IMR-90 (cell line): ENCODE data around the gene FER1L5. TPM values are rescaled to one million over a fixed set of nuclear protein-coding genes. Genes with fewer than 3 reads are reported as not detected.

Experiments
- ATAC-seq: fragments of 200-7000 bp; cut with Tn5 transposase; 2 replicates; pipeline ENCODE4 v1.9.1; 2020; ENCODE audit warnings: low read depth, mild to moderate bottlenecking, moderate library complexity
- BruUV-seq: library from RNA; stranded (reverse); fragments of 400-500 nt; replicated peaks from 2 replicates; lab custom pipeline; 2021; lab: Mats Ljungman, UMichigan
- CTCF ChIA-PET: fragments of 300-600 bp; formaldehyde crosslinking; extraction: SDS; loops from one replicate; lab custom pipeline; 2021; ENCODE audit warnings: antibody characterized with exemption; lab: Yijun Ruan, JAX
- POLR2A ChIA-PET: fragments of 300-600 bp; sonication (Branson Sonifier 250); formaldehyde crosslinking; loops from one replicate; lab custom pipeline; 2022; ENCODE audit warnings: antibody characterized with exemption; ENCODE audit not compliant: unreplicated experiment; lab: Charles Lee
- DNase-seq: peaks from one replicate; pipeline ENCODE4 v3.0.0; 2013
- H2AFZ ChIP-seq: replicated peaks from 2 replicates; pipeline ENCODE3; 2013; ENCODE audit warnings: low read length, mild to moderate bottlenecking; ENCODE audit not compliant: poor library complexity
- H2AK5ac ChIP-seq: 2 replicates; pipeline ENCODE4 v1.6.1; 2013; ENCODE audit warnings: low read depth, low read length, inconsistent platforms
- H2AK9ac ChIP-seq: replicated peaks from 2 replicates; pipeline ENCODE3; 2013; ENCODE audit warnings: mild to moderate bottlenecking, low read depth, low read length, moderate library complexity; ENCODE audit not compliant: poor library complexity
- H2BK120ac ChIP-seq: 2 replicates; pipeline ENCODE4 v1.6.1; 2013; ENCODE audit warnings: low read depth, low read length, inconsistent platforms
- H2BK15ac ChIP-seq: 3 replicates; pipeline ENCODE4 v1.6.1; 2013; ENCODE audit warnings: low read depth, low read length, inconsistent platforms
- H2BK20ac ChIP-seq: 2 replicates; pipeline ENCODE4 v1.6.1; 2013; ENCODE audit warnings: low read depth, mild to moderate bottlenecking, inconsistent platforms, low read length, moderate library complexity
- H2BK5ac ChIP-seq: 2 replicates; pipeline ENCODE4 v1.6.1; 2013; ENCODE audit warnings: mild to moderate bottlenecking, low read depth, low read length, inconsistent platforms; ENCODE audit not compliant: poor library complexity, severe bottlenecking
- H3K14ac ChIP-seq: replicated peaks from 2 replicates; pipeline ENCODE4 v1.6.1; 2013; ENCODE audit warnings: low read depth, low read length, inconsistent platforms
- H3K18ac ChIP-seq: 2 replicates; pipeline ENCODE4 v1.6.1; 2013; ENCODE audit warnings: low read depth, low read length, control low read depth
- H3K23ac ChIP-seq: 2 replicates; pipeline ENCODE4 v1.6.1; 2013; ENCODE audit warnings: low read depth, low read length, inconsistent platforms
- H3K27ac ChIP-seq: 2 replicates; pipeline ENCODE4 v1.5.1; 2013; ENCODE audit warnings: mild to moderate bottlenecking, control low read depth, low read length; ENCODE audit not compliant: insufficient read depth
- H3K27me3 ChIP-seq: 2 replicates; pipeline ENCODE4 v1.6.1; 2013; ENCODE audit warnings: low read length; ENCODE audit not compliant: control insufficient read depth, insufficient read depth
- H3K36me3 ChIP-seq: 2 replicates; pipeline ENCODE4 v1.6.1; 2013; ENCODE audit warnings: low read length, mixed read lengths; ENCODE audit not compliant: control insufficient read depth, insufficient read depth
- H3K4ac ChIP-seq: 2 replicates; pipeline ENCODE4 v1.6.1; 2013; ENCODE audit warnings: low read depth, low read length, inconsistent platforms
- H3K4me1 ChIP-seq: 2 replicates; pipeline ENCODE4 v1.6.1; 2013; ENCODE audit warnings: low read length, mixed read lengths; ENCODE audit not compliant: control insufficient read depth, insufficient read depth
- H3K4me2 ChIP-seq: 2 replicates; pipeline ENCODE4 v1.6.1; 2013; ENCODE audit warnings: low read depth, mild to moderate bottlenecking, control low read depth, low read length, moderate library complexity
- H3K4me3 ChIP-seq: 2 replicates; pipeline ENCODE4 v1.5.1; 2013; ENCODE audit warnings: low read depth, mild to moderate bottlenecking, control low read depth, low read length, moderate library complexity; ENCODE audit not compliant: insufficient read depth
- H3K56ac ChIP-seq: 2 replicates; pipeline ENCODE4 v1.6.1; 2013; ENCODE audit warnings: low read length, inconsistent platforms; ENCODE audit not compliant: insufficient read depth; ENCODE audit errors: extremely low read depth
- H3K79me1 ChIP-seq, 2 experiments: 2 replicates each; pipeline ENCODE4 v1.6.1; 2013; ENCODE audit warnings: low read length in 2 of 2, inconsistent platforms in 1 of 2, low read depth in 1 of 2
- H3K9ac ChIP-seq: 2 replicates; pipeline ENCODE4 v1.6.1; 2013; ENCODE audit warnings: low read depth, low read length, control low read depth
- H3K9me1 ChIP-seq: 2 replicates; pipeline ENCODE4 v1.6.1; 2013; ENCODE audit warnings: low read length, inconsistent platforms; ENCODE audit not compliant: insufficient read depth
- H3K9me3 ChIP-seq: 2 replicates; pipeline ENCODE4 v1.6.1; 2013; ENCODE audit warnings: low read length; ENCODE audit not compliant: control insufficient read depth, insufficient read depth
- H4K20me1 ChIP-seq: 2 replicates; pipeline ENCODE4 v1.6.1; 2013; ENCODE audit warnings: low read length, inconsistent platforms; ENCODE audit not compliant: insufficient read depth
- H4K5ac ChIP-seq: 2 replicates; pipeline ENCODE4 v1.6.1; 2013; ENCODE audit warnings: mild to moderate bottlenecking, low read depth, low read length, control low read depth
- H4K8ac ChIP-seq, 2 experiments: 2 replicates each; pipeline ENCODE4 v1.6.1; 2013; ENCODE audit warnings: low read depth in 2 of 2, low read length in 2 of 2, control low read depth in 1 of 2, inconsistent platforms in 1 of 2
- H4K91ac ChIP-seq: 2 replicates; pipeline ENCODE4 v1.6.1; 2013; ENCODE audit warnings: low read depth, low read length, inconsistent platforms; ENCODE audit not compliant: insufficient read depth
- BHLHE40 ChIP-seq: fragments of 150-350 bp; IDR thresholded peaks from 2 replicates; pipeline ENCODE4 v1.6.1; 2016; ENCODE audit warnings: mild to moderate bottlenecking, low read depth, low read length
- CEBPB ChIP-seq: IDR thresholded peaks from 2 replicates; pipeline ENCODE4 v1.6.1; 2012; ENCODE audit warnings: low read depth, low read length, improper control_type of control experiment
- CHD1 ChIP-seq: IDR thresholded peaks from 2 replicates; pipeline ENCODE4 v1.6.1; 2012; ENCODE audit warnings: low read depth, low read length, improper control_type of control experiment
- CTCF ChIP-seq: conservative IDR thresholded peaks from 2 replicates; pipeline ENCODE4 v1.5.1; 2012; ENCODE audit warnings: mild to moderate bottlenecking, low read depth, low read length, improper control_type of control experiment
- ELK1 ChIP-seq: fragments of 150-350 bp; IDR thresholded peaks from 2 replicates; pipeline ENCODE4 v1.6.1; 2016; ENCODE audit warnings: low read depth, mild to moderate bottlenecking, low read length, moderate library complexity, borderline replicate concordance
- FOS ChIP-seq: fragments of 150-350 bp; IDR thresholded peaks from 2 replicates; pipeline ENCODE4 v1.6.1; 2016; ENCODE audit warnings: low read depth, low read length
- MAFK ChIP-seq: IDR thresholded peaks from 2 replicates; pipeline ENCODE4 v1.6.1; 2012; ENCODE audit warnings: low read depth, low read length, improper control_type of control experiment
- MAZ ChIP-seq: IDR thresholded peaks from 2 replicates; pipeline ENCODE4 v1.6.1; 2012; ENCODE audit warnings: low read depth, mild to moderate bottlenecking, low read length, improper control_type of control experiment, moderate library complexity, borderline replicate concordance
- MXI1 ChIP-seq: IDR thresholded peaks from 2 replicates; pipeline ENCODE4 v1.6.1; 2012; ENCODE audit warnings: low read depth, mild to moderate bottlenecking, low read length, moderate library complexity, borderline replicate concordance
- NFE2L2 ChIP-seq: fragments of 150-350 bp; IDR thresholded peaks from 2 replicates; pipeline ENCODE4 v1.6.1; 2016; ENCODE audit warnings: low read depth, mild to moderate bottlenecking, low read length
- POLR2A ChIP-seq: IDR thresholded peaks from 2 replicates; pipeline ENCODE4 v1.6.1; 2012; ENCODE audit warnings: mild to moderate bottlenecking, low read depth, low read length
- RAD21 ChIP-seq: IDR thresholded peaks from 2 replicates; pipeline ENCODE4 v1.6.1; 2012; ENCODE audit warnings: low read length, improper control_type of control experiment
- RCOR1 ChIP-seq: IDR thresholded peaks from 2 replicates; pipeline ENCODE4 v1.6.1; 2012; ENCODE audit warnings: mild to moderate bottlenecking, low read length, improper control_type of control experiment; ENCODE audit not compliant: insufficient replicate concordance
- RFX5 ChIP-seq: IDR thresholded peaks from 2 replicates; pipeline ENCODE4 v1.8.0; 2012; ENCODE audit warnings: low read depth, mild to moderate bottlenecking, low read length, moderate library complexity
- SMC3 ChIP-seq: fragments of 150-350 bp; IDR thresholded peaks from 2 replicates; pipeline ENCODE4 v1.6.1; 2016; ENCODE audit warnings: low read depth, mild to moderate bottlenecking, antibody characterized with exemption, low read length, moderate library complexity
- USF2 ChIP-seq: fragments of 150-350 bp; IDR thresholded peaks from 2 replicates; pipeline ENCODE4 v1.6.1; 2017; ENCODE audit warnings: mild to moderate bottlenecking, antibody characterized with exemption, low read length, low read depth
- WGBS, 2 experiments: methylation state at CpG; one replicate each; pipeline versions ENCODE4 v1.1.5 to v1.1.7; 2013; ENCODE audit warnings: missing lambda C conversion rate in 2 of 2; ENCODE audit not compliant: insufficient read length in 1 of 2; ENCODE audit errors: extremely low coverage in 2 of 2; 5-methylcytosine and 5-hydroxymethylcytosine counted together
- dilution Hi-C: fragments of 300-500 bp; cut with HindIII; formaldehyde crosslinking; loops from one replicate; pipeline ENCODE4 v1.14.3; 2018; ENCODE audit warnings: low sequenced_read_pairs; ENCODE audit not compliant: unreplicated experiment
- in situ Hi-C: fragments of 300-500 bp; cut with MboI; formaldehyde crosslinking; loops from 3 replicates; pipeline ENCODE4 v1.14.3; 2019; ENCODE audit warnings: low sequenced_read_pairs, inconsistent platforms, mixed read lengths
- intact Hi-C: fragments of 100-400 bp; cut with micrococcal nuclease; formaldehyde crosslinking; loops from 2 replicates; pipeline ENCODE4 v1.10.0; 2022
- polyA plus RNA-seq, 3 experiments: library from polyadenylated mRNA; depleted of rRNA; stranded (reverse); fragments of >200 nt; gene quantifications; 2 replicates each; pipeline ENCODE4 v1.2.3, GENCODE V29; 2012; ENCODE audit warnings: low replicate concordance in 1 of 3
- total RNA-seq: library from RNA; depleted of rRNA; stranded (reverse); fragments of >200 nt; gene quantifications from 2 replicates; pipeline ENCODE4 v1.2.3, GENCODE V29; 2012

Gene FER1L5
- total and polyA plus RNA-seq, 2 of the 4 experiments (the other 2 are of a cell fraction) = 0.15 to 0.36 TPM

DNA sequence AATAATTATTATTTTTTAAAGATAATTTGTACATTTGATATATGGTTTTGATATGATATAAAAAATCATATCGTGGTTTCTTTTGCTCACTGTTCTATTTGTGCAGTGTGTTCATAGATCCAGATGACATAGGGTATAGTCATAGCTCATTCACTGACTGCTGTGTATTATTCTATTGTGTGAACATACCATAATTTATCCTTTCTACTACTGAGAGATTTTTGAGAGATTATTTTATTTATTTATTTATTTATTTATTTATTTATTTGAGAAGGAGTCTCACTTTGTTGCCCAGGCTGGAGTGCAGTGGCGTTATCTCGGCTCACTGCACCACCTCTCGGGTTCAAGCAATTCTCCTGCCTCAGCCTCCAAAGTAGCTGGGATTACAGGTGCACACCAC lies 39.0 kb downstream of the FER1L5 start:
- H3K18ac ChIP-seq = no peak overlapping the region
- no peaks in the 10 kb centered on the region for H3K79me1 ChIP-seq
- H3K9me3 ChIP-seq = no peaks in the 10 kb centered on the region
- H3K27me3 ChIP-seq = peaks cover 21% of the 10 kb centered on the region
- H3K14ac ChIP-seq = no peak overlapping the region
- no peak overlapping the region for H3K4me3 ChIP-seq
- no CpG with 5 or more reads among the region's 4 CpGs for WGBS, 2 experiments
- H3K9me1 ChIP-seq = no peaks in the 10 kb centered on the region
- no TSS peak for BruUV-seq
- DNase-seq = no peak
- no peak overlapping the region for H2AFZ ChIP-seq
- no peak overlapping the region for H3K4ac ChIP-seq
- H3K9ac ChIP-seq = no peak overlapping the region
- no peaks in the 10 kb centered on the region for H3K36me3 ChIP-seq
- H4K91ac ChIP-seq = no peak overlapping the region
- no peak for ATAC-seq
- H3K27ac ChIP-seq = no peak overlapping the region
- no peak overlapping the region for H2BK20ac ChIP-seq
- H3K4me1 ChIP-seq = peaks cover 12% of the 10 kb centered on the region; the same call in 1 of the 2 replicates
- intact Hi-C loops (no loop called here), dilution Hi-C loops (no loop called here), in situ Hi-C loops (no loop called here)
- H2BK5ac ChIP-seq = no peak overlapping the region
- H4K5ac ChIP-seq = no peak overlapping the region
- H2AK9ac ChIP-seq = no peak overlapping the region
- H2BK15ac ChIP-seq = no peak overlapping the region
- no peak overlapping the region for H3K23ac ChIP-seq
- ChIA-PET CTCF (no interaction called here), POLR2A (no interaction called here)
- H3K56ac ChIP-seq = no peak overlapping the region
- no peak overlapping the region for H3K4me2 ChIP-seq
- no peaks in the 10 kb centered on the region for H4K20me1 ChIP-seq
- H4K8ac ChIP-seq = no peak overlapping the region
- TF ChIP-seq USF2 (no peak), MAZ (no peak), ELK1 (no peak), SMC3 (no peak), RCOR1 (no peak), POLR2A (no peak), FOS (no peak), CTCF (no peak), CEBPB (no peak), RFX5 (no peak), RAD21 (no peak), BHLHE40 (no peak), NFE2L2 (no peak), CHD1 (no peak), MXI1 (no peak), MAFK (no peak)
- H2AK5ac ChIP-seq = no peak overlapping the region
- H2BK120ac ChIP-seq = no peak overlapping the region
